HepG2 (cell line): ENCODE measurements around the gene ID3. TPM values are rescaled to one million over a fixed set of nuclear protein-coding genes. Genes with fewer than 3 reads are reported as not detected.
A peak's percentile ranks its signal among the peaks of the same experiment; 100 is the strongest.

Source experiments
- HDAC1 ChIP-seq: sonication (generic); formaldehyde crosslinking; IDR thresholded peaks from 2 replicates; pipeline ENCODE4 v1.5.1; 2020; ENCODE audit warnings: mild to moderate bottlenecking, missing genetic modification reagents
- KAT7 ChIP-seq: IDR thresholded peaks from 2 replicates; pipeline ENCODE4 v1.6.1; 2018; ENCODE audit warnings: borderline replicate concordance, missing compliant biosample characterization
- KIAA2018 ChIP-seq: sonication (generic); formaldehyde crosslinking; IDR thresholded peaks from 2 replicates; pipeline ENCODE4 v1.5.0; 2020; ENCODE audit warnings: mild to moderate bottlenecking, missing genetic modification reagents, borderline replicate concordance
- MXI1 ChIP-seq: IDR thresholded peaks from 3 replicates; pipeline ENCODE4 v1.6.1; 2012; ENCODE audit warnings: low read depth, low read length, inconsistent platforms, borderline replicate concordance
- NR1H2 ChIP-seq: sonication (generic); formaldehyde crosslinking; IDR thresholded peaks from 2 replicates; pipeline ENCODE4 v1.8.1; 2022; ENCODE audit warnings: low read depth, missing genetic modification reagents, borderline replicate concordance
- PHF21A ChIP-seq: sonication (generic); formaldehyde crosslinking; IDR thresholded peaks from 2 replicates; pipeline ENCODE4 v1.5.0; 2020; ENCODE audit warnings: mild to moderate bottlenecking, missing genetic modification reagents
- SETDB1 ChIP-seq: sonication (generic); formaldehyde crosslinking; IDR thresholded peaks from 2 replicates; pipeline ENCODE4 v1.5.1; 2020; ENCODE audit warnings: missing genetic modification reagents, mild to moderate bottlenecking, borderline replicate concordance
- SOX5 ChIP-seq: IDR thresholded peaks from 2 replicates; pipeline ENCODE4 v1.6.1; 2016; ENCODE audit warnings: borderline replicate concordance
- TEAD3 ChIP-seq: optimal IDR thresholded peaks from 2 replicates; pipeline ENCODE3; 2016; ENCODE audit warnings: borderline replicate concordance
- ZNF354B ChIP-seq: sonication (generic); formaldehyde crosslinking; IDR thresholded peaks from 2 replicates; pipeline ENCODE4 v1.8.0; 2022; ENCODE audit warnings: mild to moderate bottlenecking, missing genetic modification reagents
- ZNF646 ChIP-seq: sonication (generic); formaldehyde crosslinking; IDR thresholded peaks from 2 replicates; pipeline ENCODE4 v1.9.0; 2021; ENCODE audit warnings: mild to moderate bottlenecking, missing genetic modification reagents
- ZNF704 ChIP-seq: sonication (generic); formaldehyde crosslinking; IDR thresholded peaks from 2 replicates; pipeline ENCODE4 v1.8.1; 2023; ENCODE audit warnings: mild to moderate bottlenecking, inconsistent platforms, moderate library complexity, missing genetic modification reagents, borderline replicate concordance
- ZNF772 ChIP-seq: sonication (generic); formaldehyde crosslinking; IDR thresholded peaks from 2 replicates; pipeline ENCODE4 v1.5.0; 2020; ENCODE audit warnings: mild to moderate bottlenecking, missing genetic modification reagents
- ZZZ3 ChIP-seq: sonication (generic); formaldehyde crosslinking; IDR thresholded peaks from 2 replicates; pipeline ENCODE4 v1.4.0; 2020; ENCODE audit warnings: missing genetic modification reagents, mild to moderate bottlenecking, borderline replicate concordance
- polyA plus RNA-seq, 8 experiments: library from polyadenylated mRNA; depleted of rRNA in 3 of 8; stranded (reverse) in 7 of 8; unstranded in 1 of 8; fragments of >200 nt; fragmentation: Illumina TruSeq in 4 of 8; extraction: Trizol in 4 of 8; gene quantifications; 2 replicates each; pipeline versions ENCODE4 v1.2.1 to v1.2.3, GENCODE V29; 2011 to 2016; ENCODE audit warnings: low read depth in 4 of 8, missing spikeins in 1 of 8, mixed read lengths in 1 of 8; ENCODE audit not compliant: insufficient read depth in 1 of 8
- total RNA-seq, 5 experiments: library from RNA; depleted of rRNA; stranded (reverse); fragments of >200 nt; fragmentation: Illumina TruSeq; extraction: Trizol; gene quantifications; 2 replicates each; pipeline ENCODE4 v1.2.3, GENCODE V29; 2016; ENCODE audit warnings: low read depth in 1 of 5

Gene ID3
- total and polyA plus RNA-seq, 2 of the 13 experiments (the other 11 are each of a cell fraction or from before 2014, with no cell fraction given), result 64.8 to 115 TPM

GRCh38 chr1:23539698-23540266 lies 19.5 kb downstream of the ID3 start (continued):
- TF ChIP-seq ZNF646 (CRISPR knock-in tag) (no peak), NR1H2 (CRISPR knock-in tag) (no peak), ZZZ3 (CRISPR knock-in tag) (no peak), KAT7 (CRISPR knock-in tag) (no peak), MXI1 (peak; percentile 31; the same call in 1 of the 3 replicates), ZNF354B (CRISPR knock-in tag) (no peak), KIAA2018 (no peak), PHF21A (CRISPR knock-in tag) (peak; percentile 52; the same call in 1 of the 2 replicates), SOX5 (CRISPR knock-in tag) (0 out of 2 replicates have a peak, but pooled peaks have one; percentile 25), TEAD3 (peak; percentile 38), ZNF772 (CRISPR knock-in tag) (no peak), ZNF704 (CRISPR knock-in tag) (no peak), SETDB1 (no peak), HDAC1 (CRISPR knock-in tag) (no peak)
